Stomach (tissue), 4 donors: ENCODE results near the gene UBE2O.

Source experiments
- CTCF ChIP-seq, 7 experiments: fragments of 450-650 bp in 4 of 7; fragments of 200-600 bp in 3 of 7; sonication (generic) in 3 of 7; IDR thresholded peaks; one replicate each; pipeline ENCODE4 v1.5.1; 2016 to 2019; ENCODE audit warnings: antibody characterized with exemption in 7 of 7, control low read depth in 2 of 7, mild to moderate bottlenecking in 1 of 7
- POLR2A ChIP-seq, 4 donors: fragments of 450-650 bp; IDR thresholded peaks; one replicate each; pipeline ENCODE4 v1.6.1; 2016; ENCODE audit warnings: antibody characterized with exemption in 4 of 4, control low read depth in 2 of 4, mild to moderate bottlenecking in 1 of 4, moderate library complexity in 1 of 4

- TF ChIP-seq CTCF (IDR thresholded peaks at IDR 0.05) (no peak), POLR2A (IDR thresholded peaks at IDR 0.05) (no peak)
Observed at GRCh38 chr17:76381633-76382350, 71.2 kb downstream of the UBE2O start.
